Upper lobe of left lung (tissue), 6 donors: Measurements from ENCODE around the gene PTPRF. TPM values are rescaled to one million over a fixed set of nuclear protein-coding genes. Genes with fewer than 3 reads are reported as not detected.
A peak's percentile ranks its signal among the peaks of the same experiment; 100 is the strongest.

Experiments used
- ATAC-seq, 2 donors: fragments of 200-7000 bp; cut with Tn5 transposase; one replicate each; pipeline ENCODE4 v1.9.1; 2022; ENCODE audit warnings: mild to moderate bottlenecking in 2 of 2, moderate library complexity in 2 of 2; ENCODE audit not compliant: low FRiP score in 2 of 2
- DNase-seq, 2 donors: peaks; one replicate each; pipeline ENCODE4 v3.0.0-alpha.2; 2019 to 2020
- H3K27ac ChIP-seq, 4 donors: fragments of 200-600 bp; sonication (generic); one replicate each; pipeline ENCODE4 v1.5.1; 2016 to 2019
- H3K27me3 ChIP-seq, 4 donors: fragments of 200-600 bp; sonication (generic); one replicate each; pipeline ENCODE4 v1.5.1; 2017 to 2019
- H3K36me3 ChIP-seq, 4 donors: fragments of 200-600 bp; sonication (generic); one replicate each; pipeline ENCODE4 v1.5.1; 2016 to 2019
- H3K4me1 ChIP-seq, 4 donors: fragments of 200-600 bp; sonication (generic); one replicate each; pipeline ENCODE4 v1.5.1; 2018 to 2019
- H3K4me3 ChIP-seq, 4 donors: fragments of 200-600 bp; sonication (generic); one replicate each; pipeline ENCODE4 v1.5.1; 2017 to 2019; ENCODE audit warnings: mild to moderate bottlenecking in 2 of 4, moderate library complexity in 1 of 4
- H3K9me3 ChIP-seq, 4 donors: fragments of 200-600 bp; sonication (generic); one replicate each; pipeline ENCODE4 v1.5.1; 2018 to 2019
- CTCF ChIP-seq, 6 experiments: fragments of 450-650 bp in 4 of 6; fragments of 200-600 bp in 2 of 6; sonication (generic) in 2 of 6; IDR thresholded peaks; one replicate each; pipeline ENCODE4 v1.5.1; 2016 to 2019; ENCODE audit warnings: antibody characterized with exemption in 6 of 6
- EP300 ChIP-seq, 4 donors: sonication (generic); formaldehyde crosslinking; IDR thresholded peaks; one replicate each; pipeline ENCODE4 v1.5.1; 2017; ENCODE audit warnings: antibody characterized with exemption in 4 of 4, control low read depth in 2 of 4
- POLR2A ChIP-seq, 4 donors: fragments of 450-650 bp; IDR thresholded peaks; one replicate each; pipeline ENCODE4 v1.5.1; 2016 to 2017; ENCODE audit warnings: antibody characterized with exemption in 4 of 4, mild to moderate bottlenecking in 2 of 4
- POLR2AphosphoS5 ChIP-seq, 2 donors: sonication (generic); formaldehyde crosslinking; IDR thresholded peaks; one replicate each; pipeline ENCODE4 v1.5.1; 2017; ENCODE audit warnings: antibody characterized with exemption in 2 of 2
- WGBS, 2 donors: methylation state at CpG; one replicate each; pipeline ENCODE4 v1.1.5; 2017 to 2018; 5-methylcytosine and 5-hydroxymethylcytosine counted together
- total RNA-seq, 6 donors: library from RNA; depleted of rRNA in 4 of 6; stranded (reverse); fragments of >200 nt in 4 of 6; gene quantifications; one replicate each; pipeline versions ENCODE4 v1.1.0 to v1.2.1, GENCODE V29; 2016 to 2021
- donor health status: DM: no; HTN: no; CAD: no; lungs with moderate emphysema.
- donor health status: DM: no; HTN: yes; CAD: no; lungs with severe emphysema.

PTPRF gene
- total RNA-seq, 6 donors from 2014 or later = 133 to 201 (median 171) TPM

- H3K27me3 ChIP-seq = no peaks in the 10 kb centered on the region
- TF ChIP-seq POLR2AphosphoS5 (IDR thresholded peaks at IDR 0.05) (no peak), EP300 (IDR thresholded peaks at IDR 0.05) (no peak), POLR2A (IDR thresholded peaks at IDR 0.05) (no peak), CTCF (IDR thresholded peaks at IDR 0.05) (no peak)
- peaks cover 0 to 28% (median 9%) of the 10 kb centered on the region in 4 donors for H3K36me3 ChIP-seq
- peaks cover 0 to 2% (median 0%) of the 10 kb centered on the region in 4 donors for H3K4me1 ChIP-seq
- H3K4me3 ChIP-seq = no peak overlapping the region
- 95 to 96% methylated on average over 17 to 31 of the region's 31 CpGs for WGBS, 2 donors
- DNase-seq (no peak), ATAC-seq (no peak)
- no peaks in the 10 kb centered on the region for H3K9me3 ChIP-seq
- H3K27ac ChIP-seq = no peak overlapping the region
Observed at GRCh38 chr1:43597721-43598120, 67.0 kb downstream of the PTPRF start.

GRCh38 chr1:43598622-43599021 lies 67.9 kb downstream of the PTPRF start:
- H3K4me1 ChIP-seq = peaks cover 0 to 2% (median 0%) of the 10 kb centered on the region in 4 donors
- ATAC-seq (no peak), DNase-seq (no peak)
- H3K36me3 ChIP-seq = peaks cover 0 to 24% (median 4%) of the 10 kb centered on the region in 4 donors
- H3K4me3 ChIP-seq = no peak overlapping the region
- H3K27ac ChIP-seq = peak overlapping the region in 1 of 4 donors; percentile 30
- H3K27me3 ChIP-seq = no peaks in the 10 kb centered on the region
- H3K9me3 ChIP-seq = no peaks in the 10 kb centered on the region
- WGBS, 2 donors = 94% methylated on average over 11 of the region's 11 CpGs; no CpG with 5 or more reads in 1 of the 2 donors
- TF ChIP-seq POLR2A (IDR thresholded peaks at IDR 0.05) (no peak), EP300 (IDR thresholded peaks at IDR 0.05) (no peak), CTCF (IDR thresholded peaks at IDR 0.05) (no peak), POLR2AphosphoS5 (IDR thresholded peaks at IDR 0.05) (no peak)

- no peak overlapping the region for H3K4me3 ChIP-seq
- ATAC-seq (peak; percentile 11 to 81), DNase-seq (peak in 1 of 2 donors; percentile 60)
- WGBS, 2 donors = 75 to 89% methylated on average over 12 to 16 of the region's 19 CpGs
- no peak overlapping the region for H3K27ac ChIP-seq
- no peaks in the 10 kb centered on the region for H3K27me3 ChIP-seq
- no peak for TF ChIP-seq POLR2AphosphoS5 (IDR thresholded peaks at IDR 0.05)
- TF ChIP-seq CTCF (IDR thresholded peaks at IDR 0.05) = no peak
- TF ChIP-seq POLR2A (IDR thresholded peaks at IDR 0.05) = no peak
- TF ChIP-seq EP300 (IDR thresholded peaks at IDR 0.05) = no peak
- H3K36me3 ChIP-seq = peaks cover 2 to 37% (median 9%) of the 10 kb centered on the region in 4 donors
- H3K4me1 ChIP-seq = peaks cover 0 to 2% (median 0%) of the 10 kb centered on the region in 4 donors
- H3K9me3 ChIP-seq = no peaks in the 10 kb centered on the region
Observed at GRCh38 chr1:43600033-43601020, 69.6 kb downstream of the PTPRF start.

- H3K36me3 ChIP-seq = peaks cover 2 to 60% (median 21%) of the 10 kb centered on the region in 4 donors
- H3K9me3 ChIP-seq = no peaks in the 10 kb centered on the region
Observed at GRCh38 chr1:43602990-43603389, 72.3 kb downstream of the PTPRF start.

More at GRCh38 chr1:43602990-43603389, 72.3 kb downstream of the PTPRF start:
- H3K27me3 ChIP-seq = no peaks in the 10 kb centered on the region
- WGBS, 2 donors = 77% methylated on average over 10 of the region's 10 CpGs
- H3K4me1 ChIP-seq = peaks cover 0 to 2% (median 0%) of the 10 kb centered on the region in 4 donors
- no peak for TF ChIP-seq EP300 (IDR thresholded peaks at IDR 0.05)
- no peak for TF ChIP-seq CTCF (IDR thresholded peaks at IDR 0.05)
- TF ChIP-seq POLR2AphosphoS5 (IDR thresholded peaks at IDR 0.05) = no peak
- no peak for TF ChIP-seq POLR2A (IDR thresholded peaks at IDR 0.05)
- ATAC-seq (no peak), DNase-seq (no peak)
- no peak overlapping the region for H3K27ac ChIP-seq
- no peak overlapping the region for H3K4me3 ChIP-seq
